MCF 10A (cell line): ENCODE results near the gene INS. TPM values are rescaled to one million over a fixed set of nuclear protein-coding genes. Genes with fewer than 3 reads are reported as not detected.

Experiments
- BruUV-seq: library from RNA; stranded (reverse); fragments of 400-500 nt; replicated peaks from 2 replicates; lab custom pipeline; 2021; lab: Mats Ljungman, UMichigan
- CTCF ChIA-PET: fragments of 300-600 bp; sonication (Branson Sonifier 250); formaldehyde crosslinking; extraction: SDS; loops from one replicate; lab custom pipeline; 2021; ENCODE audit warnings: antibody characterized with exemption, inconsistent platforms; lab: Yijun Ruan, JAX
- POLR2A ChIA-PET: fragments of 300-600, 350-650 bp; sonication (Branson Sonifier 250); formaldehyde crosslinking; extraction: SDS; loops from one replicate; lab custom pipeline; 2020; ENCODE audit warnings: antibody characterized with exemption, inconsistent platforms; lab: Yijun Ruan, JAX
- DNase-seq: peaks from one replicate; pipeline ENCODE4 v3.0.0-alpha.2; 2018; ENCODE audit not compliant: unreplicated experiment
- H3K27ac Mint-ChIP-seq: one replicate; pipeline ENCODE4 v1.8.0; 2022; ENCODE audit warnings: mild to moderate bottlenecking, low read depth, mixed read lengths; ENCODE audit not compliant: unreplicated experiment
- H3K27me3 Mint-ChIP-seq: one replicate; pipeline ENCODE4 v1.8.0; 2022; ENCODE audit warnings: mixed read lengths; ENCODE audit not compliant: insufficient read depth, unreplicated experiment
- H3K36me3 Mint-ChIP-seq: one replicate; pipeline ENCODE4 v1.8.0; 2022; ENCODE audit warnings: mild to moderate bottlenecking, moderate library complexity, mixed read lengths; ENCODE audit not compliant: insufficient read depth, unreplicated experiment
- H3K4me1 Mint-ChIP-seq: one replicate; pipeline ENCODE4 v1.8.0; 2022; ENCODE audit warnings: mixed read lengths; ENCODE audit not compliant: insufficient read depth, unreplicated experiment
- H3K4me3 Mint-ChIP-seq: one replicate; pipeline ENCODE4 v1.8.0; 2022; ENCODE audit warnings: mild to moderate bottlenecking, moderate library complexity, mixed read lengths; ENCODE audit not compliant: unreplicated experiment
- H3K9me3 Mint-ChIP-seq: one replicate; pipeline ENCODE4 v1.8.0; 2022; ENCODE audit warnings: mixed read lengths; ENCODE audit not compliant: unreplicated experiment
- intact Hi-C: fragments of 100-400 bp; cut with micrococcal nuclease; formaldehyde crosslinking; loops from 2 replicates; pipeline ENCODE4 v1.14.1; 2022
- total RNA-seq: library from RNA; stranded (reverse); gene quantifications from 2 replicates; pipeline ENCODE4 v1.2.3, GENCODE V29; 2022
- TF ChIP-seq, protein P1 (sequence below): fragments of 200-600 bp; IDR thresholded peaks from one replicate; pipeline ENCODE4 v1.8.0; 2022; ENCODE audit warnings: antibody characterized with exemption, mild to moderate bottlenecking; ENCODE audit not compliant: unreplicated experiment

The INS gene
- total RNA-seq, 1 experiment from 2014 or later: not detected

DNA sequence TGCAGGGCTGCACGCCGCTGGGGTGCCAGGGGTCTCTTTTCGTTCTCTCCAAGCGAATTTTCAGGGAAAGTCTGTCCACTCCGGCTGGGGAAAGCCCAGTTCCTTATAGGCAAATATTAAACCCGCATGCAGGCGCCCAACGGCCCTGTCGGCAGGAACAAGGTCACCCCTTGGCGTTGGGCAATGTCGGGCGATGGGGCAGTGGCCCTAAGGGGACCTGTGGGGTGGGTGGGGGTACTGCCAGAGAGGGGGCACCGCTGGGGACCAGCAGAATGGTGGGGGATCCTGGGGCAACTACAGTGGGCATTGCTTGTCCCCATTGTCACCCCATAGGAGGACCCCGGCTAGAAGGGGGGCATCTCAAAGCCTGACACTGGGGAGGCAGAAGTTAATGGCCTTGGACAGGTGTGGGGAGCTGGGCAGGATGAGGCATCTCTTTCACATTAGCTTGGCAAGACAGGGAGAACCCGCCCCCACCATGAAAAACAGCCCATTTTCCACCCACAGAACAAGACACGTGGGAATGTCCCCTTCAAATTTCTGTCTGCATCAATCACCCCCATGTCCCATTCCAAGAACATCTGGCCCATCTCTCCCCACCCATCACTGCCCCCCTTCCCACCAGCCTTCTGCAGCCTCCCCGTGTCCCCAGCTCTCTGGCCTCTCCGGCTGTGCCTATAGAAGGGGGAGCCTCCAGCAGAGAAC, 16.3 kb downstream of the INS start:
- TF ChIP-seq, protein P1, sequence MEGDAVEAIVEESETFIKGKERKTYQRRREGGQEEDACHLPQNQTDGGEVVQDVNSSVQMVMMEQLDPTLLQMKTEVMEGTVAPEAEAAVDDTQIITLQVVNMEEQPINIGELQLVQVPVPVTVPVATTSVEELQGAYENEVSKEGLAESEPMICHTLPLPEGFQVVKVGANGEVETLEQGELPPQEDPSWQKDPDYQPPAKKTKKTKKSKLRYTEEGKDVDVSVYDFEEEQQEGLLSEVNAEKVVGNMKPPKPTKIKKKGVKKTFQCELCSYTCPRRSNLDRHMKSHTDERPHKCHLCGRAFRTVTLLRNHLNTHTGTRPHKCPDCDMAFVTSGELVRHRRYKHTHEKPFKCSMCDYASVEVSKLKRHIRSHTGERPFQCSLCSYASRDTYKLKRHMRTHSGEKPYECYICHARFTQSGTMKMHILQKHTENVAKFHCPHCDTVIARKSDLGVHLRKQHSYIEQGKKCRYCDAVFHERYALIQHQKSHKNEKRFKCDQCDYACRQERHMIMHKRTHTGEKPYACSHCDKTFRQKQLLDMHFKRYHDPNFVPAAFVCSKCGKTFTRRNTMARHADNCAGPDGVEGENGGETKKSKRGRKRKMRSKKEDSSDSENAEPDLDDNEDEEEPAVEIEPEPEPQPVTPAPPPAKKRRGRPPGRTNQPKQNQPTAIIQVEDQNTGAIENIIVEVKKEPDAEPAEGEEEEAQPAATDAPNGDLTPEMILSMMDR: no peak
- no peaks in the 10 kb centered on the region for H3K9me3 Mint-ChIP-seq
- ChIA-PET POLR2A (no interaction called here), CTCF (interaction anchor here (0.6 to 1.6 kb wide), 2 partner anchors 108 to 113 kb away, joined by 3 to 7 read pairs; no protein-coding TSS in a partner anchor)
- H3K27me3 Mint-ChIP-seq: peaks cover 83% of the 10 kb centered on the region
- BruUV-seq: no TSS peak
- DNase-seq: no peak
- no peak overlapping the region for H3K4me3 Mint-ChIP-seq
- peaks cover 13% of the 10 kb centered on the region for H3K4me1 Mint-ChIP-seq
- intact Hi-C loops: loop anchor here (5.0 kb wide), 1 partner anchor 52 kb away; no protein-coding TSS in a partner anchor
- H3K27ac Mint-ChIP-seq: no peak overlapping the region
- no peaks in the 10 kb centered on the region for H3K36me3 Mint-ChIP-seq

DNA sequence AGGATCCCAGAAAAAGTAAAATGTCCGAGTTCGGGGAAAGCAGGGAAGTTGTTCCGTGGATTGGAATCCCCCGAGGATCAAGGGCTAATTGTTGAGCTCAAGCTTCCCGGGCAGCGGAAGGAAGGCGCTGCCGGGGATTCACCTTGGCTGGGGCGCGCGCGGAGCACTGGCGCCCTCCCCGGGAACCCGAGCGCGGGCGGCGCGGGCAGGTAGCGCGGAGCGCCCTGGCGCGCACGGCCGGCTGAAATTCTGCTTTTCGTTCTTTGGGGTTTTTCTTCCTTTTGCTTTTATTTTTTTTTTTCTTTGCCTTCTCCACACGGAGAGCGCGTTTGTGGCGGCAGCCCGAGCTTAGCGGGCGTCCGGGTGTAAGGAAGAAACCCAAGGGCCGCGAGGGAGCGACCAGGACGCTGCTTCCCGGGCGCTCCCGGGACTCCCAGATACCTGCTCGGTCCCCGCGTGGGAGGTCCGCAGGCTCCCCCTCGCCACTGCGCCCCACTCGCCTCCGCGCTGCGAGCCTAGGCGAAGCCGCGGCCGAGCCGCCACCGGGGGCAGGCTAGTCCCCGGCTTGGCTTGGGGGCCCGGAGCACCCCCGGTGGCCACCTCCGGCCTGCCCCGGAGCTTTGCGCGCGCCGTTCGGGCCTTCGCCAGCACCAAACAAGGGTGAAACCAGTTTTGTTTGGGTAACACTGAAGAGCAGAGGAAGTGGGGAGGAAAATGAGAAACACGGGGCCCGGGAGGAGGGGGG, 17.0 kb downstream of the INS start:
- Mint-ChIP-seq H3K27ac (no peak overlapping the region), H3K9me3 (no peaks in the 10 kb centered on the region), H3K4me1 (peaks cover 13% of the 10 kb centered on the region), H3K36me3 (no peaks in the 10 kb centered on the region), H3K27me3 (peaks cover 76% of the 10 kb centered on the region), H3K4me3 (no peak overlapping the region)
- ChIA-PET CTCF (interaction anchor here (0.6 to 1.6 kb wide), 4 partner anchors 107 to 1091 kb away, joined by 3 to 7 read pairs (median 4); no protein-coding TSS in a partner anchor), POLR2A (no interaction called here)
- no TSS peak for BruUV-seq
- DNase-seq: no peak
- intact Hi-C loops: loop anchor here (5.0 kb wide), 1 partner anchor 52 kb away; no protein-coding TSS in a partner anchor
- TF ChIP-seq, protein P1: no peak

DNA sequence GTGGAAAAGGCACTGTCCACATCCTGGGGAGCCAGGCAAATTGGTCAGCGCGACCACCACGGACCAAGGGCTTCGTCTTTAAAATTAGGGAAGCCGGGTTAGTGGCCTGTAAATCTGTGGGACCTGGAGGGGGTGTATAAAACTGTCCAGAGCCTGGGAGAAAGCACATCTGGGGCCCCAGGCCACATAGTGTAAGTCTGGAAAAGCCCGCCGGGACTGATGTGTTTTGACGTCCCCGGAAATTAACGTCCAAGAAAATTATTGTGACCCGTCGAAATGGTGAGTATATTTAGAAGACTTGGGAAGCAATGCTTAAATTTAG, 17.6 kb downstream of the INS start:
- Mint-ChIP-seq H3K9me3 (no peaks in the 10 kb centered on the region), H3K27me3 (peaks cover 75% of the 10 kb centered on the region), H3K4me3 (no peak overlapping the region), H3K27ac (no peak overlapping the region), H3K36me3 (no peaks in the 10 kb centered on the region), H3K4me1 (peaks cover 13% of the 10 kb centered on the region)
- intact Hi-C loops: loop anchor here (5.0 kb wide), 1 partner anchor 51 kb away; no protein-coding TSS in a partner anchor
- DNase-seq: no peak
- TF ChIP-seq, protein P1: no peak
- POLR2A ChIA-PET: interaction anchor here (0.5 to 0.7 kb wide), 2 partner anchors 50 to 66 kb away, joined by 3 to 4 read pairs; no protein-coding TSS in a partner anchor
- CTCF ChIA-PET: interaction anchor here (0.6 to 1.3 kb wide), 3 partner anchors 298 to 1092 kb away, joined by 3 to 4 read pairs (median 4); no protein-coding TSS in a partner anchor
- no TSS peak for BruUV-seq
